Gastroesophageal sphincter (tissue), 4 donors: Measurements from ENCODE around the gene MORN3. TPM values are rescaled to one million over a fixed set of nuclear protein-coding genes. Genes with fewer than 3 reads are reported as not detected.
A peak's percentile ranks its signal among the peaks of the same experiment; 100 is the strongest.
"Not testable (repeated sequence)": the region's sequence is repeated elsewhere in the genome, so short reads cannot be mapped to it uniquely, and the experiment has no call there.

Source experiments
- ATAC-seq: fragments of 150-250 bp; one replicate; pipeline ENCODE4 v1.9.1; 2016; ENCODE audit warnings: mild to moderate bottlenecking, moderate library complexity
- H3K27ac ChIP-seq, 4 donors: fragments of 200-600 bp; sonication (generic) in 3 of 4; 1 replicate in 3 of 4; 2 replicates in 1 of 4; pipeline ENCODE4 v1.5.1; 2016 to 2019
- H3K27me3 ChIP-seq: fragments of 200-600 bp; sonication (generic); one replicate; pipeline ENCODE4 v1.5.1; 2019
- H3K36me3 ChIP-seq, 2 donors: fragments of 200-600 bp; sonication (generic); one replicate each; pipeline ENCODE4 v1.5.1; 2019; ENCODE audit warnings: control low read depth in 1 of 2
- H3K4me1 ChIP-seq, 3 donors: fragments of 200-600 bp; sonication (generic); 1 replicate in 2 of 3; 2 replicates in 1 of 3; pipeline ENCODE4 v1.5.1; 2016 to 2019; ENCODE audit warnings: control low read depth in 2 of 3
- H3K4me3 ChIP-seq, 2 donors: fragments of 200-600 bp; sonication (generic); one replicate each; pipeline ENCODE4 v1.5.1; 2019; ENCODE audit warnings: mild to moderate bottlenecking in 1 of 2, moderate library complexity in 1 of 2
- H3K9me3 ChIP-seq, 3 donors: fragments of 200-600 bp; sonication (generic); one replicate each; pipeline ENCODE4 v1.5.1; 2017 to 2019; ENCODE audit warnings: control low read depth in 2 of 3
- CTCF ChIP-seq, 4 experiments: fragments of 200-600 bp in 2 of 4; fragments of 450-650 bp in 2 of 4; sonication (generic) in 1 of 4; IDR thresholded peaks; one replicate each; pipeline ENCODE4 v1.5.1; 2017 to 2019; ENCODE audit warnings: antibody characterized with exemption in 4 of 4, mild to moderate bottlenecking in 2 of 4, moderate library complexity in 2 of 4
- EP300 ChIP-seq: sonication (generic); formaldehyde crosslinking; IDR thresholded peaks from one replicate; pipeline ENCODE4 v1.6.1; 2017; ENCODE audit warnings: antibody characterized with exemption, mild to moderate bottlenecking
- POLR2A ChIP-seq, 2 donors: fragments of 450-650 bp; IDR thresholded peaks; one replicate each; pipeline ENCODE4 v1.6.1; 2017; ENCODE audit warnings: antibody characterized with exemption in 2 of 2, mild to moderate bottlenecking in 2 of 2, moderate library complexity in 1 of 2
- POLR2AphosphoS5 ChIP-seq: sonication (generic); formaldehyde crosslinking; IDR thresholded peaks from one replicate; pipeline ENCODE4 v1.6.1; 2017; ENCODE audit warnings: antibody characterized with exemption
- WGBS, 2 donors: methylation state at CpG; one replicate each; pipeline ENCODE4 v1.1.5; 2018; ENCODE audit warnings: low coverage in 1 of 2; 5-methylcytosine and 5-hydroxymethylcytosine counted together
- total RNA-seq, 4 donors: library from RNA; depleted of rRNA; stranded (reverse); fragments of >200 nt; gene quantifications; one replicate each; pipeline ENCODE4 v1.1.0, GENCODE V29; 2016

Gene MORN3
- total RNA-seq, 4 donors from 2014 or later, result 0.23 TPM; not detected in 3

GRCh38 chr12:121676190-121676589 lies 6.7 kb upstream of the MORN3 start:
- no peaks in the 10 kb centered on the region for H3K9me3 ChIP-seq
- WGBS, 2 donors, result 90 to 98% methylated on average over 2 to 5 of the region's 5 CpGs

GRCh38 chr12:121673013-121673511 lies 3.6 kb upstream of the MORN3 start:
- H3K9me3 ChIP-seq, result no peaks in the 10 kb centered on the region
- no peak for TF ChIP-seq POLR2A (IDR thresholded peaks at IDR 0.05)
- TF ChIP-seq EP300, result no peak
- no peak for TF ChIP-seq CTCF (IDR thresholded peaks at IDR 0.05)
- TF ChIP-seq POLR2AphosphoS5, result no peak
- H3K36me3 ChIP-seq, result no peaks in the 10 kb centered on the region
- ATAC-seq, result peak; percentile 53
- peak overlapping the region in 1 of 2 donors; percentile 47 for H3K4me3 ChIP-seq
- peak overlapping the region in 3 of 4 donors; percentile 18 to 63 (median 55) for H3K27ac ChIP-seq
- H3K27me3 ChIP-seq, result no peaks in the 10 kb centered on the region
- WGBS, 2 donors, result 14 to 26% methylated on average over 1 to 7 of the region's 12 CpGs
- peaks cover 0 to 19% (median 10%) of the 10 kb centered on the region in 3 donors for H3K4me1 ChIP-seq

More at GRCh38 chr12:121676190-121676589, 6.7 kb upstream of the MORN3 start:
- ATAC-seq, result no peak
- Histone ChIP-seq H3K27ac (no peak overlapping the region), H3K36me3 (no peaks in the 10 kb centered on the region), H3K4me3 (no peak overlapping the region), H3K27me3 (no peaks in the 10 kb centered on the region), H3K4me1 (peaks cover 0 to 19% (median 10%) of the 10 kb centered on the region in 3 donors)
- TF ChIP-seq POLR2AphosphoS5 (no peak), CTCF (IDR thresholded peaks at IDR 0.05) (no peak), POLR2A (IDR thresholded peaks at IDR 0.05) (no peak), EP300 (no peak)

- 40 to 60% methylated on average over 1 to 4 of the region's 18 CpGs for WGBS, 2 donors
- H3K9me3 ChIP-seq, result no peaks in the 10 kb centered on the region
- no peak overlapping the region for H3K4me3 ChIP-seq
- H3K4me1 ChIP-seq, result peaks cover 0 to 19% (median 10%) of the 10 kb centered on the region in 3 donors
- TF ChIP-seq CTCF (IDR thresholded peaks at IDR 0.05) (peak in 3 of 4 experiments; percentile 44 to 67 (median 51)), EP300 (no peak)
- H3K27me3 ChIP-seq, result no peaks in the 10 kb centered on the region
- no peak for ATAC-seq
- no peaks in the 10 kb centered on the region for H3K36me3 ChIP-seq
- no peak overlapping the region for H3K27ac ChIP-seq
These were observed 519 bp downstream of the MORN3 start for GRCh38 chr12:121668750-121669520.

GRCh38 chr12:121666829-121667228 lies 2.6 kb downstream of the MORN3 start:
- not testable (repeated sequence) for H3K27me3 ChIP-seq, H3K9me3 ChIP-seq, H3K27ac ChIP-seq, H3K4me1 ChIP-seq, H3K36me3 ChIP-seq, H3K4me3 ChIP-seq, ATAC-seq
- 75 to 100% methylated on average over 1 to 2 of the region's 6 CpGs for WGBS, 2 donors

- Histone ChIP-seq H3K9me3 (no peaks in the 10 kb centered on the region), H3K27me3 (no peaks in the 10 kb centered on the region), H3K36me3 (no peaks in the 10 kb centered on the region), H3K4me3 (no peak overlapping the region), H3K4me1 (no peaks in the 10 kb centered on the region), H3K27ac (no peak overlapping the region)
- ATAC-seq, result no peak
- WGBS, 2 donors, result 83 to 89% methylated on average over 2 of the region's 3 CpGs
- TF ChIP-seq EP300, result no peak
These were observed 5.9 kb downstream of the MORN3 start for GRCh38 chr12:121663610-121663929.

- H3K4me1 ChIP-seq, H3K27me3 ChIP-seq, H3K4me3 ChIP-seq, H3K9me3 ChIP-seq, H3K27ac ChIP-seq, H3K36me3 ChIP-seq, ATAC-seq: not testable (repeated sequence)
- WGBS, 2 donors, result 65 to 66% methylated on average over 4 of the region's 11 CpGs
These were observed 7.9 kb downstream of the MORN3 start for GRCh38 chr12:121661353-121662105.
